Stimulated activated CD8-positive, alpha-beta memory T cell treated with anti-CD3 and anti-CD28 coated beads, Interleukin-2, amount 100 ng/mL, for 1 hour (primary cell): ENCODE measurements around the gene CNTN2.

Experiments used
- DNase-seq, 2 donors: peaks; one replicate each; pipeline ENCODE4 v3.0.0-alpha.2; 2020; ENCODE audit warnings: low read depth in 2 of 2

The CNTN2 gene

GRCh38 chr1:205124726-205125125, 81.7 kb downstream of the CNTN2 start:
- no peak for DNase-seq

- no peak for DNase-seq
Measured at GRCh38 chr1:205127646-205128045, 84.6 kb downstream of the CNTN2 start.
